Mammary epithelial cell (primary cell): ENCODE measurements around the gene IQCF2.

ENCODE experiments used
- CTCF ChIP-seq, 2 donors: IDR thresholded peaks in 1 of 2; conservative IDR thresholded peaks in 1 of 2; 2 replicates each; pipeline ENCODE4 v1.5.1; 2011 to 2012; ENCODE audit warnings: inconsistent platforms in 2 of 2, low read length in 2 of 2, mild to moderate bottlenecking in 2 of 2, control low read depth in 1 of 2, low read depth in 1 of 2; ENCODE audit not compliant: insufficient read depth in 1 of 2; ENCODE audit errors: extremely low read depth in 1 of 2
- EZH2 ChIP-seq: IDR thresholded peaks from 2 replicates; pipeline ENCODE4 v1.6.1; 2012; ENCODE audit warnings: low read length, inconsistent platforms, borderline replicate concordance

GRCh38 chr3:51908026-51908425, 46.6 kb downstream of the IQCF2 start:
- TF ChIP-seq CTCF (conservative IDR thresholded peaks at IDR 0.05 in 1 of 2, IDR thresholded peaks at IDR 0.05 in 1 of 2; ENCODE audit: extremely low read depth in 1 of 2, insufficient read depth in 1 of 2, low read depth in 1 of 2, low read length in 2 of 2) (no peak), EZH2 (no peak)
